Mammary microvascular endothelial cell (primary cell): ENCODE data around the gene CYP2U1. TPM values are rescaled to one million over a fixed set of nuclear protein-coding genes. Genes with fewer than 3 reads are reported as not detected.

Source experiments
- total RNA-seq: library from RNA; depleted of rRNA; stranded (reverse); fragments of >200 nt; gene quantifications from 2 replicates; pipeline ENCODE4 v1.2.3, GENCODE V29; 2015

Gene CYP2U1
- total RNA-seq = 5.8 and 6.3 TPM in 2 replicates

DNA sequence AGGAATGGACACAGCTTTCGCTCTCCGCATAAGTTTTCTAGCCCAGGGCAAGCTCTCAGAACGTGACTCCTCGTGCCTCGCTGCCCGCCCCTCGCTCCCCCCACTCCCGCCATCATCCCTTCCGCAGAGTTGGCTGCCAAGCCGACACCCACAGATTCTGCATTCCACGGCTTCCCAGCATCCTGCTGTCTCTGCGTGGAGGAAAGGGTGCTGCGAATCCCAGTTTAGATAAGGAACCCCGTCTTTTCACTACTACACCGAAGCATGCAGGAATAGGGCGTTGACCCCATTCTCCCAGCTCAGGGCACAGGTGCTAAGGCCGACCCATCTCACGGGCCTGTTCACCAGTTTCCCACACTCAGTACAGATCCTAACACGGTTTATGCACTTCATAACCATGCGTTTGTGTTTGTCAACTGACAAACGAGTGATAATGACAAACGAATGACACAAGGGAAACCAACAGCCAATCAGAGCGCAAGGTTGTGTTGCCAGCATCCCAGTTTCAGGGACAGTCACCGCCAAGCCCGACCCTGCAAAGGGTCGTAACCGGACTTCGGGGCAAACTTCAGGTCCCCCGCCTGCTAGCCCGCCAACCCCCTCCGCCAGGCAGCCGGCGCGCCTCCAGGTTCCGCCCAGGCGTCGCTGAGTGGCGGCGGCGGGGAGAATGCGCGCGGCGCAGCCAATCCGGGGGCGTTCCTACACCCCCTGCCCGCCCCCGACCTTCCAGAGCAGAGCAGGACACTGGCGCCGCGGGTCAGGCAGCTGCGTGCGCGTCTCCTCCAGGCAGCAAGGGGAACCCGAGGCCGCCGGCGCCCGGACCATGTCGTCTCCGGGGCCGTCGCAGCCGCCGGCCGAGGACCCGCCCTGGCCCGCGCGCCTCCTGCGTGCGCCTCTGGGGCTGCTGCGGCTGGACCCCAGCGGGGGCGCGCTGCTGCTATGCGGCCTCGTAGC lies at the start of gene CYP2U1:
CYP2U1 (plus strand) TSS at position 729 of the 954 bp plus-strand sequence; CDS start at position 824, 95 bp downstream.

GRCh38 chr4:107989537-107990386 lies 58.4 kb downstream of the CYP2U1 start, which contains the start of gene HADH:
Gene HADH (plus strand): TSS chr4:107989889. CDS start chr4:107989933, 44 bp downstream.

Other genes starting within 250 kb of the CYP2U1 start
- gene PAPSS1, start 211.3 kb upstream of the CYP2U1 start, total RNA-seq = 39.8 and 45.9 TPM in 2 replicates
- gene SGMS2, start 106.6 kb upstream of the CYP2U1 start, total RNA-seq = 70.5 and 95.0 TPM in 2 replicates
- 12.2 and 12.5 TPM in 2 replicates for gene HADH, start 58.3 kb downstream of the CYP2U1 start, total RNA-seq
- 0.07 and 0.10 TPM in 2 replicates for gene LEF1, start 237.4 kb downstream of the CYP2U1 start, total RNA-seq